K562 (cell line): ENCODE results near the gene PHLPP2. TPM values are rescaled to one million over a fixed set of nuclear protein-coding genes. Genes with fewer than 3 reads are reported as not detected.

Source experiments
- MNT ChIP-seq, 2 experiments: fragments of 450-650 bp; conservative IDR thresholded peaks; 2 replicates each; pipeline ENCODE4 v1.6.1; 2017; ENCODE audit warnings: mild to moderate bottlenecking in 2 of 2, moderate library complexity in 2 of 2
- NFIC ChIP-seq: fragments of 450-650 bp; IDR thresholded peaks from 2 replicates; pipeline ENCODE4 v1.6.1; 2017; ENCODE audit warnings: mild to moderate bottlenecking, inconsistent platforms
- REST ChIP-seq, 2 experiments: fragments of 450-650 bp; formaldehyde crosslinking in 1 of 2; IDR thresholded peaks; 2 replicates each; pipeline versions ENCODE4 v1.4.0 to v1.6.1; 2014 to 2020; ENCODE audit warnings: mild to moderate bottlenecking in 2 of 2, borderline replicate concordance in 1 of 2, low read depth in 1 of 2
- SIN3B ChIP-seq: fragments of 450-650 bp; IDR thresholded peaks from 2 replicates; pipeline ENCODE4 v1.6.1; 2017; ENCODE audit warnings: low read depth, mild to moderate bottlenecking, moderate library complexity
- ZNF12 ChIP-seq: sonication (generic); formaldehyde crosslinking; IDR thresholded peaks from 2 replicates; pipeline ENCODE4 v1.4.0; 2020; ENCODE audit warnings: mild to moderate bottlenecking, missing genetic modification reagents
- polyA plus RNA-seq, 8 experiments: library from polyadenylated mRNA; depleted of rRNA in 4 of 8; stranded (reverse) in 5 of 8; unstranded in 3 of 8; fragments of >200 nt; fragmentation: Nextera tagmentation in 2 of 8; fragmentation: Illumina TruSeq in 1 of 8; extraction: Ambion mirVana in 2 of 8; extraction: Trizol in 1 of 8; gene quantifications; 2 replicates each; pipeline versions ENCODE4 v1.2.1 to v1.2.3, GENCODE V29; 2011 to 2014; ENCODE audit warnings: inconsistent platforms in 1 of 8, missing spikeins in 1 of 8
- total RNA-seq, 7 experiments: library from RNA; depleted of rRNA in 6 of 7; stranded (reverse); fragments of >200 nt in 6 of 7; fragmentation: Illumina TruSeq in 2 of 7; extraction: Trizol in 2 of 7; gene quantifications; 2 replicates each; pipeline versions ENCODE4 v1.2.1 to v1.2.3, GENCODE V29; 2011 to 2021; ENCODE audit warnings: low replicate concordance in 1 of 7

PHLPP2 gene
- total and polyA plus RNA-seq, 9 of the 15 experiments (the other 6 are each of a cell fraction or from before 2014, with no cell fraction given), result 0.60 to 7.1 (median 2.6) TPM

GRCh38 chr16:71723537-71724319 lies 773 bp downstream of the PHLPP2 start (continued):
- 0 out of 2 replicates have a peak, but pooled peaks have one; percentile 16 for TF ChIP-seq REST (IDR thresholded peaks at IDR 0.05; ENCODE audit: borderline replicate concordance)
- TF ChIP-seq REST (CRISPR knock-in tag; IDR thresholded peaks at IDR 0.05; ENCODE audit: low read depth), result no peak
- TF ChIP-seq ZNF12 (CRISPR knock-in tag), result peak; percentile 55; the same call in 1 of the 2 replicates
- peak; percentile 34 for TF ChIP-seq NFIC
- TF ChIP-seq SIN3B, result 0 out of 2 replicates have a peak, but pooled peaks have one; percentile 28
- peak in 1 of 2 experiments; percentile 59; a peak in 2 of 4 replicates for TF ChIP-seq MNT (conservative IDR thresholded peaks at IDR 0.05)
